Hindlimb muscle (tissue), 1 donor: ENCODE measurements around the gene TMCO4. TPM values are rescaled to one million over a fixed set of nuclear protein-coding genes. Genes with fewer than 3 reads are reported as not detected.

ENCODE experiments used
- DNase-seq: peaks from one replicate; pipeline ENCODE4 v3.0.0-alpha.2; 2013
- polyA plus RNA-seq: library from polyadenylated mRNA; unstranded; fragments of 120-200 nt; gene quantifications from one replicate; pipeline ENCODE4 v1.2.1, GENCODE V29; 2013; ENCODE audit not compliant: insufficient read length

The TMCO4 gene
- polyA plus RNA-seq, 1 donor = 2.1 TPM

DNA sequence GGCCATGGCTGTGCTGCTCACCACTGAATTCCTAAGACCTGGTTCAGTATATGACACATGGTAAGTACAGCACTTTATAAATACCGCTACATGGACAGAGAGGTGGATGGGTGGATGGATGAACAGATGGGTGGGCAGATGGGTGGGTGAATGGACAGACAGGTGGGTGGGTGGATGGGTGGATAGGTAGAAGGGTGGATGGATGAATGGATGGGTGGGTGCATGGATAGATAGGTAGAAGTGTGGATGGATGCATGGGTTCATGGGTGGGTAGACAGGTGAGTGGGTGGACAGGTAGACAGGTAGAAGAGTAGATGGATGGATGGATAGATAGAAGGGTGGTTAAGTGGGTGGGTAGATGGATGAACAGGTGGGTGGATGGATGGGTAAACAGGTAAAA is 54.8 kb downstream of the TMCO4 start:
- DNase-seq = no peak

- DNase-seq = no peak
Measured at GRCh38 chr1:19744335-19744743, 55.4 kb downstream of the TMCO4 start.

- no peak for DNase-seq
Measured at GRCh38 chr1:19743793-19744192, 55.9 kb downstream of the TMCO4 start.

GRCh38 chr1:19743180-19743579 is 56.5 kb downstream of the TMCO4 start:
- no peak for DNase-seq

GRCh38 chr1:19739628-19740027 is 60.1 kb downstream of the TMCO4 start:
- DNase-seq = no peak

DNA sequence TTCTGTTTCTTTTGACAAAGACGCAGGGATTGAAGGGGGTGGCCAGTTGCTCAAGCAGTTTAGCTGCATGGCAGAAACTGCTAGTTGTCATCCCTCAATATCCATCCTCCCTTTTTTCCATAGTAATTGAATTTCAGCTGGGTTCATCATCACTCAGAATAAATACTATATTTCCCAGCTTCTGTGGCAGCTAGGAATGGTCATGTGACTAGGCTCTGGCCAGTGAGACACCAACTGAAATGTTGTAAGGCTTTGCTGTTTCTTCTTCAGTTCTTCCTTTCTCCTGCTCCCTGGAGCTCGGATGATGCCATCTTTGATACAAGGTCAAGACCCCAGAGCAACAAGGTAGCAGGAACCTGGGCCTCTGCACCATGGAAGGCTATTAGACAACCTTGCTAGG is 61.0 kb downstream of the TMCO4 start:
- no peak for DNase-seq

DNA sequence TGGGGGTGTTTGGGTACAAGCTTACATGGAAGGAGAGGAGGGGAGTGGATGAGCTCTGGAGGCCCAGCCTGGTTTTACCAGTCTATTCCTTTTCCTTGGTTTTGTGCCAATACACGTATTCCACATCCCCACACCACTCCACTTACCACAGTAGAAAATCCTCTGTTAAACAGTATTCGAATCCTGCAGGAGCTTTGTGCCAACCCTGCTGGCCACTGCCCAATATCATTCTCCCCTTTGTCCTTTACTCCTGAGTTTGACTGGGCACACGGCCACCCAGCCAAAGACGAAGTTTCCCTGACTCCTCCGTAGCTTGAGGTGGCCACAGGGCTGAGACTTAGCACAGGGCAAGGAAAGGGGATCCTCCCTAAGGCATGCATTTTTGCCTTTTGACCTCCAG is 61.6 kb downstream of the TMCO4 start:
- no peak for DNase-seq

DNA sequence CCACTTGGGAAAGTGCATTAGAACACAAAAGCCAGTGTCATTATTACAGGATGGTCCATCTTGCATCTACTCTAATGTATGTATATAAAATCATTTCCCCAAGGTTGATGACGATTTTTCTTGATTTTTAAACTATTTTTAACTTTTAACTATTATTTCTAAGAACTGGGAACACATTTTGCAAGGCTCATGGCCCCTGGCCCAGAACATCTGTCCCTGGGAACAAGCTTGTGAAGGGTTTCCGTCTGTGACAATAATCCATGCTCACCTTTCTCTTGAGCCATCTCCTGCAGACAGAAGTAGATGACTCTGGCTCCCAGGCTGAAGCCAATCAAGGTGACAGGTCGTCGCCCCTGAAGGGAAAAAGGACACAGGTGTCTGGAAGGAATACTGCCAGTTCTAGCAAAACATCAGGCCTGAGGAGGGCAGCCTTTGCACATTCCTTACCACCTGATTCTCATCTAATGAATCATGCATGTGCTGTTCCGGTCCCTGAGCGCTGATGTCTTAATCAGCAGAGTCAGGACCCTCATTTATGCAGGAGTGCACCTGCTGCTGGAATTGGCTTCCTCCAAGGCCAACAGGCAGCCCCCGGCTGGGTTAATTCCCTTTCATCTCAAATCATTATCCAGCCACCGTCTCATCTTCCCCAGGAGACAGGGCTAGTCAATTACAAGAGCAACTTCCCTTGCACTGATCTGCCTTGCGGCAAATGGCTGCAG is 62.5 kb downstream of the TMCO4 start:
- DNase-seq = no peak

DNA sequence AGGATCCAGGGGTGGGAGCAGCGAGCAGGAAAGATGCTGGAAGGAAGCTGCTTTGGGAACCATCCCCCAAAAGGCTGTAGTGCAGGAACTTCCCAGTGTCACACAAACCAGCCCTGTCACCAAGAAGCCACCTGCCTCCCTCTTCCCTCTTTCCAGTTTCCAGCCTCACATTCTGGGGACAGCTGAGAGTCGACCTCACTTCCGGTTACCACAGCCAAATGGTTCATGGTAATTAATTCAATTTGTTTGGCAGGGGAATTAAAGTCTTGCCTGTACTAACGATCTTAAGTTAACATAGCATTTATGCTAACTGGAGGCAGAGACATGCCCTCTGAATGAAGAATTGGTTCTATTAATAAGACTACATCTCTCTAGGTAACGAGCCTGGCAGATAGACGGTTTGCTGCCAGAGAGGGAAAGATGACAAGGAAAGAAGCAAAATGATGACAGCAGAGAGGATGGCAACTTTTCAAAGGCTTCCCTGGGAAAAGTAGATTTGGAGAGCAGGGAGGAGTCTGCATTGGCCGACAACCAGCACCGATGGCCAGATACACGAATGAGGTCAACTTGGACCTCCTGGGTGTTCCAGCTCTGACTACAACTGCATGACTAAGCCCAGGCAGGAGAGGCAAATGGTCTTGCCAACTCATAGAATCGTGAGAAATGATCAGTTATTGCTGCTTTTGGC is 64.1 kb downstream of the TMCO4 start:
- peak; percentile 82 for DNase-seq

- no peak for DNase-seq
Measured at GRCh38 chr1:19734472-19734999, 65.2 kb downstream of the TMCO4 start.

DNA sequence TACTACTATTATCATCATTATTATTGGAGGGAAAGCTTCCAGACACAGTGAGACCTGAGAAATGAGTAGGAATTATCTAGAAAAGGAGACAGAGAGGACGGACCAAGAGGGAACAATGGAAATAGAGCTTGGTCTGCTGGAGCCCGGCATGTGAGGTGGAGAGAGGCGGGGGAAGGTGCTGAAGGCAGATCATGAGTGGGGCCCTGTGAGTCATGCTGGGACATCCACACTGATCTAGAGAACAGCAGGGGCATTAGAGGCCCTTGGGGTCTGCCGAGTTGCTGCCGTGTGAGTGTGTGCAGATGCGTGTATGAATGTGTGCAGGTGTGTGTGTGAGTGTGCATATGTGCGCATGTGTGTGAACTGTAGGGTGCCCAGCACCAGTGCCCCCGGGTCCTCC is 65.7 kb downstream of the TMCO4 start:
- no peak for DNase-seq

DNA sequence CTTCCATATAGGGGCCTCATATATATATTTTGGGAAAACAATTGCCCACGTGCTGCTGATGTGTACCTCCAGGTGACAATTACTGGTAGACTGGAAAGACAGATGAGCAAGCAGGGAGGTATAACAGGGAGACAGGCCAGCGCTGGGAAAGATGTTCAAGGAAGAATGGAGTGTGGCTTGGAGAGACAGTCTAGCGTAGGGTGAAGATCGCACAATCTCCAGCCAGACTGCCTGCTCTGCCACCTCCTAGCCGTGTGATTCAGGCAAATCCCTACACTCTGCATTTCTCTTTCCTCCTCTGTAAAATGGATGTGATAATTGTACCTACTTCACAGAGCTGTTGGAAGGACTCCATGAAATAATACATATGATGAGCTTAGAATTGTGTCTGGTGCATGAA is 66.1 kb downstream of the TMCO4 start:
- DNase-seq = no peak

DNA sequence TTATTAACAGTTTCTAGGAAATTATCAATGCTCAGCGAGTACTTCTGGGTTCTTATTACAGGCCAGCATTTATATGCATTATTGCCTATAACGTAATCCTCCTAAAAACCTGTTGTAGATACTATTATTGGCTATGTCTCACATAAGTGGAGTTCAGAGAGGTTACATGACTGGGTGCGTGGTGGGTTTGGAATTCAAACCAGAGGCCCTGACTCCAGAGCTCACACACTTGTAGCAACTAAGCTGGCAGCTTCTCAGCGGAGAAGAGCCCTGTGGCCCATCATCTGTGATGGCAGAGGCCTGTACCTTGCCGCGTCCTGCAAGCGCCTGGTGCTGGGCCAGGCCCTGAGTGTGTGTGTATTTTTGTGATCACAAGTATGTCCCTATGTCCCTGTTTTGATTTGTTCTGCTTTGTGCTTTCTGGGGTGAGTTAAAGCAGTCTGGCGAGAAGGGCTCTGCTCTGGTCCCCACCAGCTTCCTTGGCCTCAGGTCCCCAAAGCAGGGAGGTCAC is 68.3 kb downstream of the TMCO4 start:
- DNase-seq = no peak

GRCh38 chr1:19730793-19731192 is 68.9 kb downstream of the TMCO4 start:
- DNase-seq = no peak

- DNase-seq = no peak
Measured at GRCh38 chr1:19730232-19730631, 69.5 kb downstream of the TMCO4 start.

- no peak for DNase-seq
Measured at GRCh38 chr1:19728413-19729145, 71.1 kb downstream of the TMCO4 start.

DNA sequence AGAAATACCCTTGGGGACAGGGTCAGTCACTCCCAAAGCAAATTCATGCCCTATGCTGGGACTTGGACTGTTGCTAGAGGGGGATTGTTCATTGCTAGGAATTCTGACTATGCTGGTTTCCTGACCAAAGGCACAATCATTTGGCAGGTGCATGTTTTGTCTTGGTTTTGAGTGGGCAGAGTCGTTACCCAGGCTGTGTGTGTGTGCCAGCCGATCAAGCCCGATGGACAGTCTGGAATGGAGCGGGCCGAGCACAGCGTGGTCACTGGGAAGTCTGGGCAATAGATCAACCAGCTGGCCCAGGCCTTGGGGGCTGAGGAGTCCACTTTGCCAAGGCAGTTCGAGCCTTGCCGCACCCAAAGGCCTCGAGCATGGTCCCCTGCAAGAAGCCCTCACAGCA is 74.1 kb downstream of the TMCO4 start:
- no peak for DNase-seq

GRCh38 chr1:19723874-19724273 is 75.8 kb downstream of the TMCO4 start:
- DNase-seq = no peak

- DNase-seq = no peak
Measured at GRCh38 chr1:19720973-19721372, 78.7 kb downstream of the TMCO4 start.

- no peak for DNase-seq
Measured at GRCh38 chr1:19720174-19720573, 79.5 kb downstream of the TMCO4 start.

DNA sequence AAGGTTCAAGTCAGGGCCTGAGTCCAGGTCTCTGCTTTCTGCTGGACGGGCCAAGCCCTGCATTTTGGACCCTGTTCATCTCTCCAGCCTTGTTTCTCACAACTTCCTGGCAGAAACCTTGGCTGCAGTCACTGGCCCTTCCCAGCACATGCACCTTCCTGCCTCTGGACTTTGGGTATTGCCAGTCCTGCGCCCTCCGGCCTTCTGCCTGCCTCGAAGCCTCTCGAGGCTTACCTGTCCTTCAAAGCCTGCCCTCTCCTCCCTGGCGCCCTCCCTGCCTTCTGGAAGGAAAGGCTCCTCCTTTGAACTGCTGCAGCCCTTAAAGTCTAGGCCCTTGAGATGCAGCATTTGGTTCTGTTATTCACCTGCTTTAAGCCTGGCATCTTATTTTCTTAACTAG is 82.2 kb downstream of the TMCO4 start:
- DNase-seq = no peak

- peak; percentile 69 for DNase-seq
Measured at GRCh38 chr1:19715334-19716203, 84.1 kb downstream of the TMCO4 start.
